ENCODE data around the gene SCGB1C2. TPM values are rescaled to one million over a fixed set of nuclear protein-coding genes. Genes with fewer than 3 reads are reported as not detected.

Gene SCGB1C2
- total RNA-seq, 1 experiment from 2014 or later: not detected

- Mint-ChIP-seq H3K27me3 (ENCODE audit: low read depth) (peaks cover 2% of the 10 kb centered on the region; the same call in 1 of the 2 replicates), H3K4me3 (no peak overlapping the region), H3K27ac (no peak overlapping the region), H3K4me1 (no peaks in the 10 kb centered on the region), H3K36me3 (no peaks in the 10 kb centered on the region), H3K9me3 (no peaks in the 10 kb centered on the region)
- CTCF ChIA-PET: no interaction called here
- TF ChIP-seq HMGXB4 (CRISPR knock-in tag; IDR thresholded peaks at IDR 0.05) (no peak), RORB (CRISPR knock-in tag; IDR thresholded peaks at IDR 0.05) (no peak), TEAD4 (CRISPR knock-in tag; IDR thresholded peaks at IDR 0.05) (no peak), KAT7 (CRISPR knock-in tag; IDR thresholded peaks at IDR 0.05; ENCODE audit: borderline replicate concordance) (no peak), STAT6 (CRISPR knock-in tag; conservative IDR thresholded peaks at IDR 0.05; ENCODE audit: low read depth) (no peak), CBFB (CRISPR knock-in tag; IDR thresholded peaks at IDR 0.05; ENCODE audit: low read depth) (no peak)
- TF ChIP-seq, protein P1, sequence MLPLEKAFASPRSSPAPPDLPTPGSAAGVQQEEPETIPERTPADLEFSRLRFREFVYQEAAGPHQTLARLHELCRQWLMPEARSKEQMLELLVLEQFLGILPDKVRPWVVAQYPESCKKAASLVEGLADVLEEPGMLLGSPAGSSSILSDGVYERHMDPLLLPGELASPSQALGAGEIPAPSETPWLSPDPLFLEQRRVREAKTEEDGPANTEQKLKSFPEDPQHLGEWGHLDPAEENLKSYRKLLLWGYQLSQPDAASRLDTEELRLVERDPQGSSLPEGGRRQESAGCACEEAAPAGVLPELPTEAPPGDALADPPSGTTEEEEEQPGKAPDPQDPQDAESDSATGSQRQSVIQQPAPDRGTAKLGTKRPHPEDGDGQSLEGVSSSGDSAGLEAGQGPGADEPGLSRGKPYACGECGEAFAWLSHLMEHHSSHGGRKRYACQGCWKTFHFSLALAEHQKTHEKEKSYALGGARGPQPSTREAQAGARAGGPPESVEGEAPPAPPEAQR (CRISPR knock-in tag; IDR thresholded peaks at IDR 0.05): no peak
- POLR2A ChIA-PET: interaction anchor here (0.5 kb wide), 1 partner anchor 19 kb away, joined by 3 read pairs; no protein-coding TSS in a partner anchor
- ATAC-seq (no peak), DNase-seq (ENCODE audit: low spot score) (no peak)
Measured at GRCh38 chr17:156946-157345, 19.6 kb downstream of the SCGB1C2 start.

DNA sequence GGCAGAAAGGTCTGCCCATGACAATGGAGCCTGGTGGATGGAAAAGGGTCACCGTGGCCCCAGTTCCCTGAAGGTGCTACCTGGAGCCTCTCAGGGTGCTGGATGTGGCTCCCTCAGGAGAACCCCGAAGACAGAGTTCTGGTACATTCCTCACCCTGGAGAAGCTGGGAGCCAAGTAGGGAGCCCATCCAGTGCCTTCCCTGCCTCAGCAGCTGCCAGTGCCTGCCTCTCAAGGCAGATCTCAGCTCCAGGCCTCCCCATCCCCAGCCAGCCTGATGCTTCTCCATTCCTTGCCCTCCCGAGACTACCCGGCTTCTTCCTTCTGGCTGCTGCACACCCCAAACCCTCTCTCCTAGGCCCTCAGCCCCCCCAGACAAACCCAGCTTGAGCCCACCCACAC is 20.5 kb downstream of the SCGB1C2 start:
- H3K4me1 Mint-ChIP-seq: no peaks in the 10 kb centered on the region
- ATAC-seq: no peak
- POLR2A ChIA-PET: no interaction called here
- CTCF ChIA-PET: no interaction called here
- H3K4me3 Mint-ChIP-seq: no peak overlapping the region
- H3K27me3 Mint-ChIP-seq (ENCODE audit: low read depth): peaks cover 2% of the 10 kb centered on the region; the same call in 1 of the 2 replicates
- H3K27ac Mint-ChIP-seq: no peak overlapping the region
- no peak for DNase-seq (ENCODE audit: low spot score)
- no peaks in the 10 kb centered on the region for H3K9me3 Mint-ChIP-seq
- no peaks in the 10 kb centered on the region for H3K36me3 Mint-ChIP-seq
- TF ChIP-seq OVOL2 (CRISPR knock-in tag; IDR thresholded peaks at IDR 0.05; ENCODE audit: borderline replicate concordance) (no peak), CTCF (IDR thresholded peaks at IDR 0.05) (no peak), NFE2L1 (CRISPR knock-in tag; IDR thresholded peaks at IDR 0.05) (no peak), ZNF219 (CRISPR knock-in tag; IDR thresholded peaks at IDR 0.05; ENCODE audit: borderline replicate concordance) (no peak), ZNF423 (CRISPR knock-in tag; IDR thresholded peaks at IDR 0.05) (no peak), ZNF671 (CRISPR knock-in tag; IDR thresholded peaks at IDR 0.05) (no peak), HMGA2 (CRISPR knock-in tag; IDR thresholded peaks at IDR 0.05) (no peak), NR2C2 (CRISPR knock-in tag; IDR thresholded peaks at IDR 0.05) (no peak)
- TF ChIP-seq, protein P2, sequence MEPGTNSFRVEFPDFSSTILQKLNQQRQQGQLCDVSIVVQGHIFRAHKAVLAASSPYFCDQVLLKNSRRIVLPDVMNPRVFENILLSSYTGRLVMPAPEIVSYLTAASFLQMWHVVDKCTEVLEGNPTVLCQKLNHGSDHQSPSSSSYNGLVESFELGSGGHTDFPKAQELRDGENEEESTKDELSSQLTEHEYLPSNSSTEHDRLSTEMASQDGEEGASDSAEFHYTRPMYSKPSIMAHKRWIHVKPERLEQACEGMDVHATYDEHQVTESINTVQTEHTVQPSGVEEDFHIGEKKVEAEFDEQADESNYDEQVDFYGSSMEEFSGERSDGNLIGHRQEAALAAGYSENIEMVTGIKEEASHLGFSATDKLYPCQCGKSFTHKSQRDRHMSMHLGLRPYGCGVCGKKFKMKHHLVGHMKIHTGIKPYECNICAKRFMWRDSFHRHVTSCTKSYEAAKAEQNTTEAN (CRISPR knock-in tag; IDR thresholded peaks at IDR 0.05): no peak

Measured in WTC11 (cell line).